Astrocyte of the cerebellum (primary cell): Measurements from ENCODE around the gene CPN1.

Experiments
- DNase-seq: peaks from one replicate; pipeline ENCODE4 v3.0.0-alpha.2; 2011; ENCODE audit warnings: low read depth
- H3K4me3 ChIP-seq: 2 replicates; pipeline ENCODE4 v1.5.1; 2011; ENCODE audit warnings: mild to moderate bottlenecking, low read depth, low read length, moderate library complexity
- CTCF ChIP-seq: IDR thresholded peaks from 2 replicates; pipeline ENCODE4 v1.5.1; 2012; ENCODE audit warnings: low read length, low read depth, moderate library complexity, mild to moderate bottlenecking; ENCODE audit errors: missing control alignments
- in situ Hi-C: cut with HindIII; loops from 2 replicates; pipeline ENCODE4 v1.10.0; 2017; ENCODE audit warnings: low sequenced_read_pairs

CPN1 gene

GRCh38 chr10:100043796-100044195 lies 37.9 kb downstream of the CPN1 start:
- no peak for TF ChIP-seq CTCF
- no peak for DNase-seq
- in situ Hi-C loops, result no loop called here
- H3K4me3 ChIP-seq, result no peak overlapping the region

DNA sequence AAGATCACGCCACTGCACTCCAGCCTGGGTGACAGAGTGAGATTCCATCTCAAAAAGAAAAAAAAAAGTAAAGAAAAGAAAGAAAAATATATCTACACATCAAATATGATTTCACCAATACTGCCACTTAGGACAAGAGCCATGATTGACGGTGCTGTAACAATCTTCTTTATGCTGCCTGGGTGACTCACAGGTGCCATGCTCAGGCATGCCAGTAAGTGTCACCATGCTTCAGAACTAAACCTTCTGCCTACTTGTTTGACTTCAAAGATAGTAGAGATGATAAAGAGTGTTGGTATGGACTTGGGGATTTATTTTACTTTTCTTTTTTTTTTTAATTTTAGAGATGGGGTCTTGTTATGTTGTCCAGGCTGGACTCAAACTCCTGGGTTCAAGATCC lies 38.3 kb downstream of the CPN1 start:
- in situ Hi-C loops, result no loop called here
- TF ChIP-seq CTCF, result no peak
- H3K4me3 ChIP-seq, result no peak overlapping the region
- DNase-seq, result no peak

DNA sequence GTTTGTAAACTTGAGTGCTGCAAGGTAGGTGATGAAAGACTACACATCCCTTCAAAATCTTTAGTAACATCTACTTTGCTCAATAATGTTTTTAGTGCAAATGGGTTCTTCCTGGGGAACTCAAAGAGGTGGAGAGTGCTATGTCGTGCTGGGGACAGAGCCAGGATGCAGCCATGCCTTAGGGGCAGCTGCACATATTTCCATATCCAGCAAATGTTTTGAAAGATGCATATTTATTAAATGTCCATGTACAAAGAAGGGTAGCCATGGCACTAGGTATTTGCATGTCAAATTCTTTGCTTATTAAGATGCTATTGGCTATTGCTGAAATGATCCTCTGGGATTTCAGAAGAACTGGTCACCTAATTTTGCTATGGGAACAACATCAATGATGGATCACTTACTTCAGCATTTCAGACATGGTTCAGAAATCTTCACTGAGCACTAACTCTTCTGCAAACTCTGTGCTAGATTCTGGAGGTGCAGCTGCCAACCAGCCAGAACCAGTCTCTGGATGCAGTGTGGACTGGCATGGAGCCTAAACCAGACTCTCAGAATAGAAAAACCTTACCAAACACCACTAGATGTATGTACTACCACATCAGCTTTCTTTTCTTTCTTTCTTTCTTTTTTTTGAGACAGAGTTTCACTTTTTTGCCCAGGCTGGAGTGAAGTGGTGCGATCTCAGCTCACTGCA lies 40.2 kb downstream of the CPN1 start:
- in situ Hi-C loops, result no loop called here
- no peak overlapping the region for H3K4me3 ChIP-seq
- no peak for TF ChIP-seq CTCF
- no peak for DNase-seq

DNA sequence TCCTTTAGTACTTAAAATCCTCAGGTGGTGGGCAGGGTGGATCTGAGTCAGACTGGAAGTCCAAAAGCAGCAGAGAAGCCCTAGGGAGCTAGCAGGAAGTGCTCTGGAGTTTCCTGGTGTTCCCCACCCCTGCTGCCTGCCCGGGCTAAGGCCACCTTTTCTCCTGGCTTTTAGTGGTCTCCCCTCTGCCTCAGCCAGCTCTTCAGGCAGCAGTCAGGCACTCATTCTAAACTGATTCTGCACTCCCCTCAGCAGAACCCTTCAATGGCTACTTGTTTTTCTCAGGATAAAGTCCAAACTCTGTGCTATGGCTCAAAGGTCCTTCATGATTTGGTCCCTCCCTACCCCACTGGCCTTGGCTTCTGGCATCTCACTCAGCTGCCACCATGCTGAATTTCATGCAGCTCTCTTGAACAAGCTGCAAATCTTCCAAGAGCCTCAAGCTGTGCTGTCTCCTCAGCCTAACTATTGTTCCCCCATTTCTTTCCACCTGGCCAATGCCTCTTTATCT lies 43.1 kb downstream of the CPN1 start:
- no peak for TF ChIP-seq CTCF
- H3K4me3 ChIP-seq, result no peak overlapping the region
- in situ Hi-C loops, result no loop called here
- no peak for DNase-seq

DNA sequence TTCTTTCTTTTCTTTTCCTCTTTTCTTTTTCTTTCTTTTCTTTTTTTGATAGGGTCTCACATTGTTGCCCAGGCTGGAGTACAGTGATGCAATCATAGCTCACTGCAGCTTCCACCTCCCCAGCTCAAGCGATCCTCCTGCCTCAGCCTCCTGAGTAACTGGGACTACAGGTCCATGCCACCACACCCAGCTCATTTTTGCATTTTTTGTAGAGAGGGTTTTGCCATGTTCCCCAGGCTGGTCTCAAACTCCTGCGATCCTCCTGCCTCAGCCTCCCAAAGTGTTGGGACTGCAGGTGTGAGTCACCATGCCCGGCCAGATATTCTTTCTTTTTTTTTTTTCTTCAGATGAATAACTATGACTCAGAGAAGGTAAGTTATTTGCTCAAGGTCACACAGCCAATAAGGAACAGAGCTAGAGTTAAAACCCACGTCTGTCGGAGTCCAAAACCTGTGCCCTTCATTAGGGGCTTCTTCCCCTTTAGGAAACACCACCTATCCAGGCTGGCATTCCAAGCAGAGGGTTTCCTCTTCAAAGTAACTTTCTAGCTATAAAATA lies 43.8 kb downstream of the CPN1 start:
- TF ChIP-seq CTCF, result no peak
- in situ Hi-C loops, result no loop called here
- no peak overlapping the region for H3K4me3 ChIP-seq
- DNase-seq, result no peak

DNA sequence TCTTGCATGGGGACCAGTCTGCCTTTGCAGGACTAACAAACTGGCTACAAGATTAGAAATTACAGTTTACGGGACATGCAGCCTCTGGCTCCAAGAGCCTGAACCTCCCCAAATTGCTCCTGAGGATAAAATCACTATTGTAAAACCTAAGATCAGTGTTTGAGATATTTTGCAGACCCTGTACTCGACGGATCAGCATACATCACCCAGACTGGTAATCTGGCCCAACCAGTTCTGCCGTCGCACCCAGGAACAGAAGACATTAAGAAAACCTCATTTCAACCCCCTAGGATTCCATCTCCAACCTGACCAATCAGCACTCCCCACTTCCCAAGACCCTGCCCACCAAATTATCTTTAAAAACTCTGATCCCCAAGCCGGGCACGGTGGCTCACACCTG lies 44.8 kb downstream of the CPN1 start:
- in situ Hi-C loops, result no loop called here
- H3K4me3 ChIP-seq, result no peak overlapping the region
- no peak for TF ChIP-seq CTCF
- no peak for DNase-seq
